H1 (cell line): ENCODE measurements around the gene SMTN. TPM values are rescaled to one million over a fixed set of nuclear protein-coding genes. Genes with fewer than 3 reads are reported as not detected.

Experiments
- CTCF ChIA-PET: fragments of 300-600 bp; sonication (Branson Sonifier 250); formaldehyde crosslinking; loops from one replicate; lab custom pipeline; 2021; ENCODE audit not compliant: partially characterized antibody; lab: Charles Lee
- POLR2A ChIA-PET: fragments of 300-600 bp; sonication (Branson Sonifier 250); formaldehyde crosslinking; loops from one replicate; lab custom pipeline; 2021; ENCODE audit warnings: inconsistent platforms; ENCODE audit not compliant: partially characterized antibody; lab: Charles Lee
- DNase-seq, 2 experiments: peaks; one replicate each; pipeline versions ENCODE4 v3.0.0 to v3.0.0-alpha.2; 2010 to 2022; ENCODE audit warnings: low spot score in 2 of 2, low read depth in 1 of 2, mixed read lengths in 1 of 2
- FAIRE-seq: peaks from 2 replicates; lab custom pipeline; 2011; peaks lifted over from hg19 to GRCh38; lab: Jason Lieb, UNC
- H2AFZ ChIP-seq: 2 replicates; pipeline ENCODE4 v1.8.1; 2012; ENCODE audit warnings: low read length, inconsistent platforms
- H2AK5ac ChIP-seq: 2 replicates; pipeline ENCODE4 v1.6.1; 2013; ENCODE audit warnings: low read depth, low read length
- H2BK120ac ChIP-seq: replicated peaks from 2 replicates; pipeline ENCODE3; 2013; ENCODE audit warnings: low read depth, low read length, inconsistent platforms
- H2BK12ac ChIP-seq: 2 replicates; pipeline ENCODE4 v1.6.1; 2013; ENCODE audit warnings: low read depth, low read length
- H2BK15ac ChIP-seq: 2 replicates; pipeline ENCODE4 v1.6.1; 2013; ENCODE audit warnings: low read length
- H2BK20ac ChIP-seq: 2 replicates; pipeline ENCODE4 v1.6.1; 2013; ENCODE audit warnings: low read length
- H2BK5ac ChIP-seq: 2 replicates; pipeline ENCODE4 v1.6.1; 2013; ENCODE audit warnings: low read depth, low read length
- H3K14ac ChIP-seq: 2 replicates; pipeline ENCODE4 v1.6.1; 2013; ENCODE audit warnings: inconsistent platforms; ENCODE audit not compliant: insufficient read length
- H3K18ac ChIP-seq: 2 replicates; pipeline ENCODE4 v1.6.1; 2013; ENCODE audit warnings: low read length; ENCODE audit errors: extremely low read depth
- H3K23ac ChIP-seq: 2 replicates; pipeline ENCODE4 v1.6.1; 2013; ENCODE audit warnings: inconsistent platforms; ENCODE audit not compliant: insufficient read length
- H3K23me2 ChIP-seq: 2 replicates; pipeline ENCODE4 v1.6.1; 2013; ENCODE audit warnings: low read depth, low read length
- H3K27ac ChIP-seq: 2 replicates; pipeline ENCODE4 v1.6.1; 2011; ENCODE audit warnings: low read depth, low read length, inconsistent platforms
- H3K27me3 ChIP-seq, 4 experiments: replicated peaks in 1 of 4; 1 replicate in 1 of 4; 2 replicates in 3 of 4; pipeline versions ENCODE4 v1.6.1 to v1.8.1; 2011 to 2013; ENCODE audit warnings: low read length in 3 of 4, mild to moderate bottlenecking in 3 of 4, inconsistent platforms in 2 of 4, mixed read lengths in 2 of 4, moderate library complexity in 1 of 4; ENCODE audit not compliant: control insufficient read depth in 3 of 4, insufficient read depth in 3 of 4; ENCODE audit errors: extremely low read depth in 1 of 4
- H3K36me3 ChIP-seq, 4 experiments: 2 replicates each; pipeline versions ENCODE4 v1.6.1 to v1.8.1; 2011 to 2013; ENCODE audit warnings: mild to moderate bottlenecking in 4 of 4, low read length in 3 of 4, moderate library complexity in 2 of 4, control low read depth in 1 of 4, inconsistent platforms in 1 of 4; ENCODE audit not compliant: insufficient read depth in 4 of 4, control insufficient read depth in 2 of 4
- H3K4ac ChIP-seq: replicated peaks from 2 replicates; pipeline ENCODE3; 2013; ENCODE audit warnings: low read length, low read depth, mixed read lengths, inconsistent platforms; ENCODE audit not compliant: insufficient read length
- H3K4me1 ChIP-seq, 4 experiments: replicated peaks in 1 of 4; 1 replicate in 1 of 4; 2 replicates in 3 of 4; pipeline versions ENCODE4 v1.6.1 to v1.8.1; 2011 to 2013; ENCODE audit warnings: low read length in 3 of 4, inconsistent platforms in 2 of 4, mixed read lengths in 1 of 4; ENCODE audit not compliant: insufficient read depth in 4 of 4, control insufficient read depth in 3 of 4
- H3K4me2 ChIP-seq, 2 experiments: 2 replicates each; pipeline versions ENCODE4 v1.6.1 to v1.8.1; 2011 to 2013; ENCODE audit warnings: low read depth in 2 of 2, low read length in 2 of 2, control low read depth in 1 of 2, inconsistent platforms in 1 of 2, mild to moderate bottlenecking in 1 of 2; ENCODE audit not compliant: insufficient read depth in 1 of 2
- H3K4me3 ChIP-seq, 4 experiments: fragments of 200-600, 300-600 bp in 1 of 4; sonication (generic), shearing (Covaris generic), sonication (Bioruptor Twin) in 1 of 4; 2 replicates each; pipeline versions ENCODE4 v1.5.1 to v1.8.1; 2011 to 2016; ENCODE audit warnings: low read length in 4 of 4, low read depth in 3 of 4, control low read depth in 2 of 4, inconsistent platforms in 2 of 4, mild to moderate bottlenecking in 2 of 4, mixed read lengths in 1 of 4, moderate library complexity in 1 of 4; ENCODE audit not compliant: insufficient read depth in 2 of 4; ENCODE audit errors: extremely low read depth in 1 of 4
- H3K56ac ChIP-seq: replicated peaks from 2 replicates; pipeline ENCODE3; 2013; ENCODE audit warnings: low read depth, mild to moderate bottlenecking, mixed read lengths, low read length, inconsistent platforms; ENCODE audit not compliant: insufficient read length
- H3K79me1 ChIP-seq: 2 replicates; pipeline ENCODE4 v1.6.1; 2013; ENCODE audit warnings: low read depth, low read length, control low read depth
- H3K79me2 ChIP-seq, 2 experiments: 2 replicates each; pipeline versions ENCODE4 v1.6.1 to v1.8.1; 2012 to 2013; ENCODE audit warnings: low read length in 2 of 2, mild to moderate bottlenecking in 2 of 2, inconsistent platforms in 1 of 2; ENCODE audit not compliant: insufficient read depth in 2 of 2, control insufficient read depth in 1 of 2
- H3K9ac ChIP-seq, 4 experiments: replicated peaks in 1 of 4; 1 replicate in 1 of 4; 2 replicates in 3 of 4; pipeline versions ENCODE4 v1.6.1 to v1.8.1; 2011 to 2013; ENCODE audit warnings: low read depth in 3 of 4, low read length in 3 of 4, control low read depth in 2 of 4, mild to moderate bottlenecking in 2 of 4, moderate library complexity in 2 of 4, inconsistent platforms in 1 of 4; ENCODE audit errors: extremely low read depth in 1 of 4
- H3K9me3 ChIP-seq, 2 experiments: 2 replicates each; pipeline versions ENCODE4 v1.6.1 to v1.8.1; 2012 to 2013; ENCODE audit warnings: mild to moderate bottlenecking in 2 of 2, moderate library complexity in 2 of 2, control low read depth in 1 of 2, inconsistent platforms in 1 of 2, low read depth in 1 of 2, low read length in 1 of 2, mixed read lengths in 1 of 2; ENCODE audit not compliant: insufficient read depth in 2 of 2
- H4K20me1 ChIP-seq, 2 experiments: replicated peaks in 1 of 2; 2 replicates each; pipeline versions ENCODE3 to v1.8.1; 2011 to 2013; ENCODE audit warnings: inconsistent platforms in 2 of 2, low read length in 2 of 2, mild to moderate bottlenecking in 1 of 2; ENCODE audit not compliant: insufficient read depth in 2 of 2, control insufficient read depth in 1 of 2
- H4K5ac ChIP-seq: 2 replicates; pipeline ENCODE4 v1.6.1; 2013; ENCODE audit warnings: low read length, low read depth, mixed read lengths, inconsistent platforms; ENCODE audit not compliant: insufficient read length
- H4K8ac ChIP-seq: 2 replicates; pipeline ENCODE4 v1.8.0; 2013; ENCODE audit warnings: mild to moderate bottlenecking, moderate library complexity, low read length, inconsistent platforms; ENCODE audit not compliant: insufficient read depth; ENCODE audit errors: extremely low read depth
- H4K91ac ChIP-seq: replicated peaks from 2 replicates; pipeline ENCODE3; 2013; ENCODE audit warnings: low read length, mixed read lengths, inconsistent platforms; ENCODE audit not compliant: insufficient read length
- CHD1 ChIP-seq: IDR thresholded peaks from 2 replicates; pipeline ENCODE4 v1.6.1; 2012; ENCODE audit warnings: low read depth, low read length, improper control_type of control experiment
- EP300 ChIP-seq, 2 experiments: IDR thresholded peaks; 1 replicate in 1 of 2; 2 replicates in 1 of 2; pipeline ENCODE4 v1.6.1; 2011 to 2012; ENCODE audit warnings: low read depth in 2 of 2, low read length in 2 of 2, mild to moderate bottlenecking in 2 of 2, borderline replicate concordance in 1 of 2, inconsistent platforms in 1 of 2, moderate library complexity in 1 of 2
- WGBS, 2 experiments: shearing (Covaris generic) in 1 of 2; methylation state at CpG; one replicate each; pipeline versions ENCODE4 v1.1.6 to v1.1.7; 2013 to 2015; ENCODE audit warnings: low lambda C conversion rate in 2 of 2, mixed read lengths in 2 of 2, inconsistent platforms in 1 of 2, low coverage in 1 of 2, missing lambda C conversion rate in 1 of 2; ENCODE audit not compliant: insufficient replicate concordance in 2 of 2, insufficient coverage in 1 of 2, insufficient read length in 1 of 2; ENCODE audit errors: extremely low coverage in 1 of 2, missing lambda C conversion rate in 1 of 2; 5-methylcytosine and 5-hydroxymethylcytosine counted together
- polyA plus RNA-seq, 7 experiments: library from polyadenylated mRNA; depleted of rRNA in 3 of 7; stranded (reverse) in 5 of 7; unstranded in 2 of 7; fragments of >200 nt in 5 of 7; fragments of 200-250 nt in 2 of 7; gene quantifications; 1 replicate in 5 of 7; 2 replicates in 1 of 7; 4 replicates in 1 of 7; pipeline versions ENCODE4 v1.2.1 to v1.2.3, GENCODE V29; 2011 to 2013; ENCODE audit warnings: missing spikeins in 2 of 7, mixed read lengths in 2 of 7
- total RNA-seq: library from RNA; stranded (reverse); fragmentation: NEBNext Ultra II Directional; extraction: Animal tissue kit (Norgen Biotek cat#: 25700); gene quantifications from 2 replicates; pipeline ENCODE4 v1.2.1, GENCODE V29; 2021

The SMTN gene
- total and polyA plus RNA-seq, 2 of the 8 experiments (the other 6 are each of a cell fraction or from before 2014, with no cell fraction given): 12.3 to 20.8 TPM

DNA sequence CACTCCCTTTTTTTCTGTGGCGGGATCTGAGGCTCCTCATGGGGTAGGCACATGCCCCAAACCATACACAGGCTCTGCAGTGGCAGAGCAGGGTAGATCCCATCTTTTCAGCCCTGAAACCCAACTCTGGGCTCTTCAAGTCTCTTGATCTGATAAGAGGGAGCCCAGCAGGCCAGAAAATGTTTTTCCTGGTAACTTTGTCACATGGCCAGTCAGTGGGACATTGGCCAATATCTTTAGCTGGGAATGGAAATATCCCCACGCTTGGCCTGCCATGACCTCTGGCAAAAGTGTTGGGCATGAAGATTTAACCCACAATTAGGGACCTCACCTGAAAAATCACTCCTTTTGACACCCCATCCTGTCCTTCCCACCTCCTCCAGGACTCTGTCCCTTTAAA is 49.8 kb downstream of the SMTN start:
- Histone ChIP-seq H2AK5ac (no peak overlapping the region), H3K9me3 (no peaks in the 10 kb centered on the region), H3K18ac (no peak overlapping the region), H4K5ac (no peak overlapping the region), H3K23ac (no peak overlapping the region), H3K4me3 (no peak overlapping the region), H3K79me1 (no peaks in the 10 kb centered on the region), H3K27ac (no peak overlapping the region), H3K9ac (no peak overlapping the region), H2BK5ac (no peak overlapping the region), H4K91ac (no peak overlapping the region), H3K79me2 (no peaks in the 10 kb centered on the region), H3K14ac (no peak overlapping the region), H3K36me3 (peaks cover 4 to 16% (median 14%) of the 10 kb centered on the region in 4 experiments; a peak in 7 of 8 replicates), H3K4ac (no peak overlapping the region), H2BK15ac (no peak overlapping the region), H3K56ac (no peak overlapping the region), H2AFZ (no peak overlapping the region), H3K4me2 (no peak overlapping the region), H2BK20ac (no peak overlapping the region), H4K8ac (no peak overlapping the region; the same call in 1 of the 2 replicates), H2BK120ac (no peak overlapping the region), H2BK12ac (no peak overlapping the region), H3K27me3 (no peaks in the 10 kb centered on the region), H3K23me2 (no peaks in the 10 kb centered on the region; the same call in 1 of the 2 replicates), H3K4me1 (peaks cover 0 to 20% (median 7%) of the 10 kb centered on the region in 4 experiments; a peak in 6 of 7 replicates), H4K20me1 (peaks cover 0 to 9% of the 10 kb centered on the region in 2 experiments)
- ChIA-PET POLR2A (interaction anchor here (2.9 kb wide), 1 partner anchor 9 kb away, joined by 12 read pairs; the partner anchor contains the start of gene PLA2G3), CTCF (interaction anchor here (0.6 to 1.4 kb wide), 7 partner anchors 9 to 155 kb away, joined by 3 to 4 read pairs (median 3); partner anchors contain the start of gene PLA2G3)
- FAIRE-seq (no peak), DNase-seq (no peak)
- WGBS, 2 experiments: 81% methylated on average over 2 of the region's 2 CpGs; no CpG with 5 or more reads in 1 of the 2 experiments
- TF ChIP-seq CHD1 (no peak), EP300 (IDR thresholded peaks at IDR 0.05; ENCODE audit: borderline replicate concordance in 1 of 2, low read depth in 2 of 2, low read length in 2 of 2) (no peak)
